T-helper 9 cell (primary cell): Measurements from ENCODE around the gene ACTG1.
"Not testable (repeated sequence)": the region's sequence is repeated elsewhere in the genome, so short reads cannot be mapped to it uniquely, and the experiment has no call there.

ENCODE experiments used
- DNase-seq: peaks from one replicate; pipeline ENCODE4 v3.0.0-alpha.2; 2020

The ACTG1 gene

DNA sequence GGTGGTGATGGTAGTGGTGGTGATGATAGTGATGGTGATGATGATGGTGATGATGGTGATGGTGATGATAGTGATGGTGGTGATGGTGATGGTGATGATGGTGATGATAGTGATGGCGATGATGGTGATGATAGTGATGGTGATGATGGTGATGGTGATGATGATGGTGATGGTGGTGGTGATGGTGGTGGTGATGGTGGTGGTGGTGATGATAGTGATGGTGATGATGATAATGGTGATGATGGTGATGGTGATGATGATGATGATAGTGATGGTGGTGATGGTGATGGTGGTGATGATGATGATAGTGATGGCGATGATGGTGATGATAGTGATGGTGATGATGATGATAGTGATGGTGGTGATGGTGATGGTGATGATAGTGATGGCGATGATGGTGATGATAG is 19.4 kb upstream of the ACTG1 start:
- DNase-seq = not testable (repeated sequence)

DNA sequence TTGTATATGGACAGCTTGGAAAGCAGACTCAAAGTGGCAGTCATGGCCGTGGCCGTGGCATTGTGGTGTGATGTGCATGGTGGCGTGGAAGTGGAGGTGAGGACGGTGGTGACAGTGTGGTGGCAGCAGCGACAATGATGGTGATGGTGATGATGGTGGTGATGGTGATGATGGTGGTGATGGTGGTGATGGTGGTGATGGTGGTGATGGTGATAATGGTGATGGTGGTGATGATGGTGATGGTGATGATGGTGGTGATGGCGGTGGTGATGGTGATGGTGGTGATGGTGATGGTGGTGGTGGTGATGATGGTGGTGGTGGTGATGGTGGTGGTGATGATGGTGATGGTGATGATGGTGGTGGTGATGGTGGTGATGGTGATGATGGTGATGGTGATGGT is 18.4 kb upstream of the ACTG1 start:
- not testable (repeated sequence) for DNase-seq

DNA sequence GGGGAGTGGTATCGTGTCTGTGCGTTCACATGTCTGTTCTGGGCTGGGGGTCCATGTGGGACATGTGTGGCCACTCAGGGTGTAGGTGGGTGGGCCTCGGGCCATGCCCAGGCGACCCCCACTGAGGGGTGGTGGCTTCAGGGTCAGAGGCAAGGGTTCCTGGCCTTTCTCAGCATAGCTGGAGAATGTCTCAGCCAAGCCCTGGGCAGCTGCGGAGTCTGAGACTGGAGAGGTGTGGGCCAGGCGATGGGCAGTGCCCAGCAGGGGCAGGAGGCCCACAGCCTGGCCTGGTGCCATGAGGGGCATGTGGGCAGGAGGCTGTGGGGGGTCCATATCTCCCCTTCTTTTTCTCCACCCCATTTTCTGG is 16.8 kb upstream of the ACTG1 start:
- DNase-seq = no peak

DNA sequence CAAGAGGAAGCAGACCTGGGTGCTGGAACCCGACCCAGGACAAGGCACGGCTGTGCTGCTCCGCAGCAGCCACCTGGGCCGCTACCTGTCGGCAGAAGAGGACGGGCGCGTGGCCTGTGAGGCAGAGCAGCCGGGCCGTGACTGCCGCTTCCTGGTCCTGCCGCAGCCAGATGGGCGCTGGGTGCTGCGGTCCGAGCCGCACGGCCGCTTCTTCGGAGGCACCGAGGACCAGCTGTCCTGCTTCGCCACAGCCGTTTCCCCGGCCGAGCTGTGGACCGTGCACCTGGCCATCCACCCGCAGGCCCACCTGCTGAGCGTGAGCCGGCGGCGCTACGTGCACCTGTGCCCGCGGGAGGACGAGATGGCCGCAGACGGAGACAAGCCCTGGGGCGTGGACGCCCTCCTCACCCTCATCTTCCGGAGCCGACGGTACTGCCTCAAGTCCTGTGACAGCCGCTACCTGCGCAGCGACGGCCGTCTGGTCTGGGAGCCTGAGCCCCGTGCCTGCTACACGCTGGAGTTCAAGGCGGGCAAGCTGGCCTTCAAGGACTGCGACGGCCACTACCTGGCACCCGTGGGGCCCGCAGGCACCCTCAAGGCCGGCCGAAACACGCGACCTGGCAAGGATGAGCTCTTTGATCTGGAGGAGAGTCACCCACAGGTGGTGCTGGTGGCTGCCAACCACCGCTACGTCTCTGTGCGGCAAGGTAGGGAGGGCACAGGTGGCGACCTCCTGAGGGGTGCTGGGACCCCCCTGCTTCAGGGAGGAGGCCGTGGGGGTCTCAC is 16.2 kb upstream of the ACTG1 start:
- no peak for DNase-seq

DNA sequence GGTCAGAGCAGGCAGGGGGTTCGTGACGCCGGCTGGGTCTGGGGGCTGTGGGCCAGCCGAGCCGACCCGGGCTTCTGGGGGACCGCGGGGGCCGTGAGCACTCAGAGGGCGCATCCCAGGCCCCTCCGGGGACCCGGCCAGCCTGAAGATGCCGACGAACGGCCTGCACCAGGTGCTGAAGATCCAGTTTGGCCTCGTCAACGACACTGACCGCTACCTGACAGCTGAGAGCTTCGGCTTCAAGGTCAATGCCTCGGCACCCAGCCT is 15.7 kb upstream of the ACTG1 start:
- no peak for DNase-seq

DNA sequence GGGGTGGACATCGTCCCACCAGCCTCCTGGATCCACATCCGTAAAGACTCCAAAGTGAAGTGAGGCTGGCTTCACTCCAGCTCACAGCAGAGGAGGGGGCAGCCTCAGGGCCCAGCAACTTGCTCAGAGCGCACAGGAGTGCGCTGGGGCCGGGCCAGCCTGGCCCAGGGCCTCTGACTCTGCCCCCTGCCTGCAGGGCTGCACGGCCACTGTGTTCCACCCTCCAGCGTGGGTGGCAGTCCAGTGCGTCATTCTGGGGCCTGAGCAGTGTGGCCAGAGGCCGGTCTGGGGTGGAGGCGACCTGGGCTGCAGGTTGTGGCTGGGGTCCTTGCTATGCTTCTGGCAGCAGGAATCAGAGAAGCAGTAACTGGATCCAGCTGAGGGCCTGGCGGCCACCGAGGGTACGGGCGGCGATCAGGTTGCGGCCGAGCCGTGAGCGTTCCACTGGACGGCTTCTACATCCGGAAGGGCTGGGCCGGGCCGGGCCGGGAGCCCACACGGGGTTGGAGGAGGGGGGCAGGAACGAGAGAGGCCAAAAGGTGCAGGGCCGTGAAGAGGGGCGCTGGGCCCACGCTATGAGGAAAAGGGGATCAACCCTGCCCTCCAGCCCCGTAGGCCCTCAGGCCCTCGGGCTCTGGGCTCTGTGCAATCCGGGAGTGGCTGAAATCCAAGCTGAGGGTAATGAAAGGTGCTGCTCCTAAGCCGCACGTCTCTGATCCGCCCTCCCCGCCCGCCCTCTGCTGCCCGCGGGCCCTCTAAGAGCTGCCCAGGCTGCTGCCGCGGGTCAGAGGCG is 15.2 kb upstream of the ACTG1 start, which contains the start of gene FSCN2:
FSCN2 (plus strand) TSS at position 787 of the 793 bp plus-strand sequence. CDS start 155 bp downstream, outside the sequence.
- no peak for DNase-seq

DNA sequence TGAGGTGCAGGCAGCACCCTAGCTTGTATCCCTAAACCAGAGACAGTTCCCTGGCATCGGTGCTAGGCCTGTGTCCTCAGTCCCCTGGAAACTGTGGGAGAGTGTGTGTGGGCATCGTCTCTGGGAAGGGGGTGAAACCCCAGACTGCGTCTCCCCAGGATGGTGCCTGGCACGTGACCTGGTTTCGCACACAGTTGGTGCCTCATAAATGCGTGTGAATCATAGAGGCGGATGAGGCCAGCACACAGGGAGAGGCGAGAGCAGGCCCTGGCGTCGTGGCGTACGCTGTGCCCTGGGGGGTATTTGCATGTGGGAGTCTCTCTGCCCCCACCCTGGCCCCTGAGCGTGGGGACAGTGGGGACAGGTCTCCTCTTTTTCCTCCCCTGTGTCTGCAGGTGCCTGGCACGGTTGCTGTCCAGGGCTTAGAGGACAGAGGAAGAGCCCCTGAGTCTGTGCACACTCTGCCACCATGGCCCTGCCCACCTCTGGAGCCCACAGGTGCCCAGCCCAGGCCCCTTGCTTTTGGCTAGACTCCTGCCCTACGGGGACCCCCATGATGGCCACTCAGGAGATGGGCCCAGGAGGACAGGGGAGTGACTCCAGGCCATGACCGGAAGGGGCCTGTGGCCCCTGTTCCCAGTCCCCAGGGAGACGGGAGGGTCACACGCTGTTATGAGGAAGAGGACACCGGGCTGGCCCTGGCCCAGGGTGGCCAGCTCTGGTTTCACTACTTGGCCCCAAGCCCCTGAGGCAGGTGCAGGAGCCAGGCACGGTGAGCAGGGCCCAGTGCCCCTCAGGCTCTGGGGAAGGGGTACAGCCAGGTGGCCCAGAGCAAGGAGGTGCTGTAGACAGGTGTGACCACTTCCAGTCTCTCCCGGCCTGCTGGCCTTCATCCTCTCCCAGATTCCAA is 14.3 kb upstream of the ACTG1 start:
- no peak for DNase-seq

DNA sequence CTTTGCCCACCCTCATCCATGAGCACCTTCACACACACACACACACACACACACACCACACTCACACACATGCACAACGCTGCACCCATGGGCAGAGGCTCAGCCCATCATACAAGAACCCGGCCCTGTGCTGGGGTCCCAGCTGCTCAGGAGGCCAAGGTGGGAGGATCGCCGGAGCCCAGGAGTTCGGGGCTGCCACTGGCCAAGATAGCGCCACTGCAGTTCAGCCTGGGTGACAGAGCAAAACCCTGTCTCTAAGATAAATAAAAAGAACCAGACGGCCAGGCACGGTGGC is 12.2 kb upstream of the ACTG1 start:
- DNase-seq = no peak

DNA sequence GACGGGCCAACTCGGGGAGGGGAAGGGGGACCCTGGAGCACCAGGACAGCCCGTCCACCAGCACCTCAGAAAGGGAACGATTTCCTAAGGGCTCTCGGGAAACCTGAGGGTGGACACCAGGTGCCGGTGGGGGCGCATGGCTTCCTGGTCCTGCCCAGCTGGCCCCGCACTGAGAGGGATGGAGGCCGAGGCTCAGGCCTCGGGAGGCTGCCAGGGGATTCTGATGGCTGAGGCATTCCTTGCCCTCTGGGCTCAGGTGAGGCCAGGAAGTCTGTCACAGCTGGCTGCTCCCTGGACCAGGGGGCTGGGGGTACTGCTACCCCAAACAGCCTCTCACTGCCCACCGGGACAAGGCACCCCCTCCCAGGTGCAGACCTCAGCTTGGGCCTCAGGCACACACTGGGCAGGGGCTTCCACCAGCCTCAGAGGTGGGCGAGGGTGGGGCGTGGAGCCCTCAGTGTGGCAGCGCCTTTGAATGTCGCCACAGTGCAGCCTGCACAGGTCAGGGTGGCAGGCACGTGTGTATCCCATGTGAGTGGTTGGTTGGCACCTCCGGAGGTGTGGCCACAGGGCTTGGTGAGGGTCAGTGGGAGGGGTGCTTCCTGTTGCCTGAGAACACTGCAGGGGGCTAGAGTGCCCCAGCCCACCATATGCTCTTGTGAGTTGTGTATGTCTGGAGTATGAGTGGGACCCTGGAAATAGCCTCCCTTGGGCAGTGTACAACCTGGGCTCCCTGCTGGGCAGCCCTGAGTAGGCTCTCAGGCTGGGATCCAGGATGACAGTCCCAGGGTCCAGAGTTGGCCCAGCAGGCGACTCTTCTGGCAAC is 11.7 kb upstream of the ACTG1 start:
- DNase-seq = no peak

DNA sequence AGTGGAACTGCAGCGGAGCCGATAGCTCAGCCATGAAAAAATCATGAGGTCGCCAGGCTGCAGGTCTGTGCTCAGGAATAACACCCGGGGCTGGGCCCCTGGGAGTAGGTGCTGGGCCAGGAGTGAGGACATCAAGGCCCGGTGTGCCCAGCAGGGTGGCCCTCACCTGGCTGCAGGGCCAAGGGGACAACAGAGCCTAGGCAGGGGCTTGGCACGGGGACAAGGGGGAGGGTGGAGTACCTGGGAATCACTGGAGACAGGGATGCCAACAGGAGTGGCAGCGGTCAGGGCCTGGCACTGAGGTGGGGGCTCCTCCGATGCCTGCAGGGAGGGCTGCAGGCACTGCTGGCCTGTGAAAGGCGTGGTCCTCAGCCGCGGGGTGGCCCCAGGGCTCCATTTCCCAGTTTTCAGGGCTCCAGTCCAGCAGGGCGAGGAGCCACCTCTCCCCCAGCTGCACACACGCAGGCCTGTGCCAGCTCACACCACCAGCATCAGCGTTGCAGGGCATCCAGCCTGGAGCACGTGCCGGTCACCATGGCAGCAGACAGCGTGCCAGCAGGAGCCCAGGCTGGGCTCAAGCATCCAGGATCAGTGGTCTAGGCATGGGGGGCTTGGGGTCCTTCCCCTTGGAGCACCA is 10.9 kb upstream of the ACTG1 start:
- DNase-seq = no peak

DNA sequence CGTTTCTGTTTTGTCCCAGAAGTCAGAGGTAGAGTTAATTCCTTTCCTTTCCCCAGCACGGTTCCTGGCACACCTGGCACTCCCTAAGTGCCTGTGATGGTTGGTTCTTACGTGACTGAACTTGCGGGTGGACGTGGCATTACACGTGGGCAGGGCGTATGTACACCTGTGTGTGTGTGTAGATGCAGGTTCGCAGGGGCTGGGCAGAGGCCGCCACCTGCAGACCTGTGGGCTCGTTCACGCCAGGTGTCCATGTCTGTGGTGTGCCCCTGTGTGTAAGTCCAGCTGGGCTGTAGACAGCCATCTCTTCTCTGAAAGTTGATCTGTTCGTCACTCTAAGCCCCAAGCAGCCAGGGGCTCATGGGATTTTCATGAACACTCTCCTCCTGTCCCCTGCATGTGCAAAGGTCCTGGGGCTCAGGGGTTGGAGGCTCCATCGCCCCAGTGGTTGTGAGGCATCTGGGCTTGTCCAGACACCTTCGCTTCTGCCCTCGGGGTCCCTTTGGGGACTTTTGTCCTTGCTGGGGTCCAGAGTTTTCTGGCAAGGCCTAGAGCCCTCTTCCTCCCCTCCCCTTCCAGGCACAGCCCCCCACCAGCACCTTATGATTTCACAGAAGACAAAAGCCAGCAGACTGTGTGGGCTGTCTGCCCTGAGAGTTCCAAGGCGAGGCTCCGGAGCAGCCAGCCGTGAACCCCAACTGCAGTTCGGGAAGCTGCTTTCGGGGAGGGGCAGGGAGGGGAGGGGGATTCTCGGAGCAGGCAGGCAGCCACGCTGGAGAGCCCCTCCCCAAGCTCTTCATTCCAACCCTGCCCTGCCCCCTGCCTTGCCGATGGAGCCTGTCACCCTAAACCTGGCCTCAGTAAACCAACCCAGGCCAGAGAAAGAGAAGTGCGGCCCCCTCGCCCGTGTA is 10.1 kb upstream of the ACTG1 start:
- DNase-seq = no peak

DNA sequence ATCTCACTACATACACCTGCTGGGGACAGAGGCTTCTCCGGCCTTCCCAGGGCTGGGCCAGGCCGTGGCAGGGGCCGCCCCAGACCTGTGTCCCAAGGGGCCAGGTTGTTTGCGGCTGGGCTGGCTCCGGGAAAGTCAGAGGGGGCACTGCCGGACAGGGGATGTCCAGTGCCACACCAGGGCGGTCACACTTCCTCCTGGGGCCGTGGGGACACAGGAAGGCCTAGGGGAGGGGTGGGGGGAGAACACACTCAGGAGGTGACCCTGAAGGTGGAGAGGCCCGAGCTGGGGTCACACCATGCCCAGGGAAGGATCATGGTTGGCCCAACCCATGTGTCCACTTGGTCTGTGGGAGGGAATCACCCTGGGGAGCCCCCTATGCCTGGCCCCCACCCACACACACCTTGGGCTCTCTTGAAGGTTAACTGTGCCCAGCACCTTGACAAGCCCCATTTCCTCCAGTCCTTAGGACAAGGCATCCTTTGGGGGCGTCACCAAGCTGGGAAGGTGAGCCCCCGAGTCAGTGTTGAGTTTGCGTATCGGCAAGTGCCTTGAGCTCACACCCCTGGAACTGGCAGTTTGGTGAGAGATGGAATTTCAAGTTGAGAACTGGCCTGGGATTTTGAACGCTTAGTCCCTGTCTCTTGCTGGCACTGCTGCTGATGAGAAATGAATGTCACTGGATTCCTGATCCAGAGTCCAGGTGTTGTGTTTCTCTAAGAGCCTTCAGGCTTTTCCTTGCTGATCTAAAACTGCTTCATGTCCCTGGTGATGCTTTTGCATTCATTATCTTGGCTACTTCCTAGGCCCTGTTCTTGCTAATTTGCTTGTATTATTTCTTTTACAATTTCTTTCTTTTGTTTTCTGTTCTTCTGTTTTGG is 7.7 kb upstream of the ACTG1 start:
- no peak for DNase-seq

DNA sequence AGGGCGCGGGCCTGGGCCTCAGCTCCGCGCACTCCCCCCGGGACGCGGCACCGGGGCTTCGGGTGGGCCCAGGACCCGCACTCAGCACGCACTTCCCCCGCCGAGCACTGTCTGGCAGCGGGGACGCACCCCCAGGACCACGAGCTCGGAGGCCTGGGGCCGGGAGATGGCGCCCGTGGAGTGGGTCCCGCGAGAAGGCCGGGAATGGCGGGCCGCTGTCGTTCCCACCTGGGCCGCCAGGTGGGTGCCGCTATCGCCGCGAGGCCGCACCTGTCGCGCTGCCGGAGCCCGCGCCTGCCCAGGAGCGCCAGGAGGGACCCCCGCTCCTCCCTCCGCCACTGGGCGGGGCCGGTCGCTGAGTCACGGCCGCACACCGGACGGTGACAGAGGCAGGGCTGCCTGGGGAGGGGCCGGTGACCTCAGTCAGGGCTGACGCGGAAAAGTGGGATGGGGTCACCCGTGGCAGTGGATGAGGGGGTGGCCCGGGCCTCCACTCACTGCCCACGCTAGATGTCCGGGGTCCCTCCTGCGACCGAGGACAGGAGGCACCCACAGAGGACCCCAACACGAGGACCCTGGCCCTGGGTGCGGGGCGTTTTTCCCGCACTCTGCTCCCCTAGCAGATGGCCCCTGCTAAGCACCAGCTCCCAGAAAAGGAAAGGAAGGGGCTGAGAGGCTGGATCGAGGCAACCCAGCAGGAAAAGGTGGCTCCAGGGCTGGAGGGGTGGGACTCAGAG is 6.9 kb upstream of the ACTG1 start:
- DNase-seq = peak; percentile 65

DNA sequence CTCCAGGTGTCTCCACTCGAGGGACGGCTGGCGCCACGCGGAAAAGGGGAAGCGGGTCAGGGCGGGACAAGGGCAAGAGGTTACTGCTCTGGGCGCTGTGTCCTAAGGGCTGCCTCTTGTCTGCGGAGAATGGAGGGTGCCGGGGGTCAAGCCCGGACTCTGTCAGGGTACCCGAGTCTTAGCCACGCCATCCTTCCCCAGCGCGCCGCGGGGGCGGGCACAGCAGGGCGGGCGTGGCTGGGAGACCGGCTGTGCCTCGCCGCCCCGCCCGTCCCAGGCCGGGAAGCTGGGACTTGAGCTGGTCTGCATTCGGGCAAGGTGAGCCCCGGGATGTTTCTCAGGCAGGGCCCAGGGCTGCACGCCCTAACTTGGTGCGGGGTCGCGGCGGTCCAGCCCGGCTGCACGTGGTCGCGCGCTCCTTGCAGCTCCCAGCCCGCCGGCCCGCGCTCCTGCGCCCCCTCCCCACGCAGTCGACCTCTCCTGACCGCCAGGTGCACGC is 6.2 kb upstream of the ACTG1 start:
- no peak for DNase-seq

DNA sequence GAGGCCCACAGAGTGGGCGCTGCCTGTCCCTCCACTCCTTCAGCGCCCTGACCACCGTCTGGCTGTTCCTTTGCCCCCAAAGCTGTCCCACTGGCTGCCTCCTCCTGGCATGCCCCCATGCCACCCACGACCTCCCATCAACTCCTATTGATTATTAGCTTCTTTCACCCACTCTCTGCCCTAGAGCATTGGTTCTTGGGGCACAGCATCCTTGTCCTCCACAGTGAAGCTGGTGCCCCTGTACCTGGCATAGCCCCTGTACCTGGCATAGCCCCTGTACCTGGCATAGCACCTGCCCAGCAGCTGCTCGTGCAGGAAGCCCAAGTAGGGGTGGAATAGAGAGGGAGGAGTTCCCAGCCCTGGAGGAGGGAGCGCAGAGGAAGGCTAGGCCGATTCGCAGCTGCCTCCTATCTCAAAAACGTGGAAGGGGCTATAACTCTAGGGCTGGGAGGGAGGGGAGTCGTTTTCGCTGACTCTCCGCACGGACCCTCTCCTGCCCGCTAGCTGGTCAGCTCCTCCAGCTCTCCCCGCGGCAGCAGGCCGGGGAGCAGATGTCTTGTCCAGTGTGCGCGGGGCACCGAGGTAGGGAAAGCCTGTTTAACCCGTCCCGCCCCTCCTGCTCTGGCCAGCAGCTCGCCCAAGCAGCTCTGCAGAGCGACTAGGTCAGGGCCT is 5.7 kb upstream of the ACTG1 start:
- no peak for DNase-seq

DNA sequence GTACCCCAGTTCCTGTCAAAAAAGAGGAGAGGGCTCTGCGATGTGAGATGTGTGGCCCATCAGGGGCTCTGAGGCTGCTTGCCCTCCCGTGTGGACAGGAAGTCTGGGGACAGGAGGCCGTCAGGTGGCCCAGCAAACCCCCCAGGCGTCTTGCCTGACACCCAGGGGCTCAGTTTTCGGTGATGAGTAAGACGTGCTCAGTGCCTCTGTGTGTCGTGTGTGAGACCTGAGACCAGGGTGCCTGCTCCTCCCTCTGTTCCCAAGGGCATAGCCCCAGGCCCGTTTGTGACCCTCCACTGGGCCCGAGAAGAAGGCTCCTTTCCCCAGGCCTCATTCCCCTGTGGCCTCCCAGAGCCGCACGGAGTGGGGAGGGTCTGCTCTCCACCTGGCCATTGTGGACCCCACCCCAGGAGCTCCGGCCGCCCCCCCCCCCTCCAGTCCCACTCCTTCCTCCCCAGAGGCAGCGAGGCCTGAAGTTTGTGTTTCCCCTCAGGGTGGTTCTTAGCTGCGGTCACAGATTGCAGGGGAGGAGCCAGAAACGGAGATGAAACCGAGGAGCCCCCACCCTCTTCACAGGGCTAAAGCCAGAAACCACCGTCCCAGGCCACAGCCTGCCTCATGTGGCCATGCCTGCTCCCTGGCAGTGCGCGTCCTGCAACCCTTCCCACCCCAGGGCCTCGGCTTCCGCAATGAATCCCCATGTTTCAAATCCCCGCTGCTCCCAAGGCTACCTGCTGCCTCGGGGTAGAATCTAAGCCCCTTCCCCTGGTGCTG is 4.9 kb upstream of the ACTG1 start:
- DNase-seq = no peak

DNA sequence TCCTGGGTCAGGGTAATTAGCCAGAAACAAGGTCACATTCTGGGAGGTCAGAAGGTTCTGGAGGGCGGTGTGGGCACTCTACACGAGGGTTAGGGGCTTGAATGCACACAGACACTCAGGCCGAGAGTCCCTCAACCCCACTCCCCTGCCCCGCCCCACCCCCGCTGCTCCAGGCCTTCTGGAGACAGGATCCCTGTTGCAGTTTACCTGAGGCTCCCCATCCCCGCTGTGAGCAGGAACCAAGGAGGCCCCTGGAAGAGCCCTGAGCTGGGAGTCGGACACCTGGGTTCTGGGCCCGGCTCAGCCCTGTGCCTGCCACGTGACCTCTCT is 4.4 kb upstream of the ACTG1 start:
- no peak for DNase-seq

DNA sequence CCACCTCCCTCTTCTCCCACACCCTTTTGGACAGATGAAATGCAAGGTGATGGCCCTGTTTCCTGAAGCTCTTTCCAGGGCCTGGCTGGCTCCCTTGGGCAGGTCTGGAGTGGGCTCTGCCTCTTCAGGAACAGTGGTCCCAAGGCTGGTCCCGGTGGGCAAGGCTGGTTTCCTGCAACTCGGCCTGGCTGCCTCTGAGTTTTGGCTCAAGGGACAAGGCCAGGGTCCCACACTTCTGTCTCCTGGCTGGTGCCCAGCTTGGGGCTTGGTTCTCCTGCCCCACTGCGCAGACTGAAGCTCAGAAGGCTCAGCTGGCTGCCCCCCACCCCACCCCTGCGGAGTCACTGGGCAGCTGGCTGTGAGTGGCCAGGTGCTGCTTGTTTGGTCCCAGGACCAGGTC is 3.8 kb upstream of the ACTG1 start:
- DNase-seq = no peak
